ENCODE data around the gene CNOT1. TPM values are rescaled to one million over a fixed set of nuclear protein-coding genes. Genes with fewer than 3 reads are reported as not detected.
"Not testable (repeated sequence)": the region's sequence is repeated elsewhere in the genome, so short reads cannot be mapped to it uniquely, and the experiment has no call there.

Gene CNOT1
- total and polyA plus RNA-seq, 4 donors: 34.0 to 131 (median 78.5) TPM

DNA sequence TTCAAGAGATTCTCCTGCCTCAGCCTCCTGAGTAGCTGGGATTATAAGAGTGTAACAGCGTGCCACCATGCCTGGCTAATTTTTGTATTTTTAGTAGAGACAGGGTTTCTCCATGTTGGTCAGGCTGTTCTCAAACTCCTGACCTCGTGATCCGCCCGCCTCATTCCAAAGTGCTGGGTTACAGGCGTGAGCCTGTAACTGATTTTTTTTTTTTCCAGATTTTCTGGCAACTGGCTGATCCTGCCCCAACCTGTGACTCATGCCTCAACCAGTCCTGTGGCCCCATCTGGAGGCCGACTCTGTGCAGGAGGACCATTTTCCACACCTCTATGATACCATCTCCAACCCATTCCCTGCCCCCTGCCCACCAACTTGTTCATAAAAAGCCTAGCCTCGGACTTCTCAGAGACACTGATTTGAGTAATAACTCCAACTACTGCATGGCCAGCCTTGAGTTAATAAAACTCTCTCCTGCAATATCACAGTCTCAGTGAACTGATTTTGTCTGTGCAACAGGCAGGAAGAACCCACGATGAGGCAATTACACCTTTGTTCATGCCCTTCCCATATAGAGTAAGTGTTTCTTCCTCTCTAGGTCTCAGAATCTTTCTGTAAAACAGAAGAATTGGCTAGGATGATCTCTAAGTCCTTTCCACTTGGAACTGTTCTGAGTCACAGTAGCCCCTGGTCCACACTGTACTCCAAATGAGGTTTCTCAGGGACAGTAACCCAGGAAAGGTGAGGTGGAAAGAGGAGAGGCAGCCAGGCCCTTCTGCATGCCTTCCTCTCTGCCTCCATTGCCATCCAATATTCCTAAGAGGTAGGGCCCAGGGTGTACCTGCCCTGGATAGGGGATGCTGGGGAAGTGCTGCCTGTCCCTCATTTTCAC is 8.8 kb upstream of the CNOT1 start (continued):
- TF ChIP-seq, protein P1, sequence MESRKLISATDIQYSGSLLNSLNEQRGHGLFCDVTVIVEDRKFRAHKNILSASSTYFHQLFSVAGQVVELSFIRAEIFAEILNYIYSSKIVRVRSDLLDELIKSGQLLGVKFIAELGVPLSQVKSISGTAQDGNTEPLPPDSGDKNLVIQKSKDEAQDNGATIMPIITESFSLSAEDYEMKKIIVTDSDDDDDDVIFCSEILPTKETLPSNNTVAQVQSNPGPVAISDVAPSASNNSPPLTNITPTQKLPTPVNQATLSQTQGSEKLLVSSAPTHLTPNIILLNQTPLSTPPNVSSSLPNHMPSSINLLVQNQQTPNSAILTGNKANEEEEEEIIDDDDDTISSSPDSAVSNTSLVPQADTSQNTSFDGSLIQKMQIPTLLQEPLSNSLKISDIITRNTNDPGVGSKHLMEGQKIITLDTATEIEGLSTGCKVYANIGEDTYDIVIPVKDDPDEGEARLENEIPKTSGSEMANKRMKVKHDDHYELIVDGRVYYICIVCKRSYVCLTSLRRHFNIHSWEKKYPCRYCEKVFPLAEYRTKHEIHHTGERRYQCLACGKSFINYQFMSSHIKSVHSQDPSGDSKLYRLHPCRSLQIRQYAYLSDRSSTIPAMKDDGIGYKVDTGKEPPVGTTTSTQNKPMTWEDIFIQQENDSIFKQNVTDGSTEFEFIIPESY (IDR thresholded peaks at IDR 0.05): no peak
- TF ChIP-seq, protein P2, sequence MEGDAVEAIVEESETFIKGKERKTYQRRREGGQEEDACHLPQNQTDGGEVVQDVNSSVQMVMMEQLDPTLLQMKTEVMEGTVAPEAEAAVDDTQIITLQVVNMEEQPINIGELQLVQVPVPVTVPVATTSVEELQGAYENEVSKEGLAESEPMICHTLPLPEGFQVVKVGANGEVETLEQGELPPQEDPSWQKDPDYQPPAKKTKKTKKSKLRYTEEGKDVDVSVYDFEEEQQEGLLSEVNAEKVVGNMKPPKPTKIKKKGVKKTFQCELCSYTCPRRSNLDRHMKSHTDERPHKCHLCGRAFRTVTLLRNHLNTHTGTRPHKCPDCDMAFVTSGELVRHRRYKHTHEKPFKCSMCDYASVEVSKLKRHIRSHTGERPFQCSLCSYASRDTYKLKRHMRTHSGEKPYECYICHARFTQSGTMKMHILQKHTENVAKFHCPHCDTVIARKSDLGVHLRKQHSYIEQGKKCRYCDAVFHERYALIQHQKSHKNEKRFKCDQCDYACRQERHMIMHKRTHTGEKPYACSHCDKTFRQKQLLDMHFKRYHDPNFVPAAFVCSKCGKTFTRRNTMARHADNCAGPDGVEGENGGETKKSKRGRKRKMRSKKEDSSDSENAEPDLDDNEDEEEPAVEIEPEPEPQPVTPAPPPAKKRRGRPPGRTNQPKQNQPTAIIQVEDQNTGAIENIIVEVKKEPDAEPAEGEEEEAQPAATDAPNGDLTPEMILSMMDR (IDR thresholded peaks at IDR 0.05; ENCODE audit: low read depth, low read length, missing input control): peak; percentile 67
- TF ChIP-seq FOXA1 (IDR thresholded peaks at IDR 0.05): no peak

DNA sequence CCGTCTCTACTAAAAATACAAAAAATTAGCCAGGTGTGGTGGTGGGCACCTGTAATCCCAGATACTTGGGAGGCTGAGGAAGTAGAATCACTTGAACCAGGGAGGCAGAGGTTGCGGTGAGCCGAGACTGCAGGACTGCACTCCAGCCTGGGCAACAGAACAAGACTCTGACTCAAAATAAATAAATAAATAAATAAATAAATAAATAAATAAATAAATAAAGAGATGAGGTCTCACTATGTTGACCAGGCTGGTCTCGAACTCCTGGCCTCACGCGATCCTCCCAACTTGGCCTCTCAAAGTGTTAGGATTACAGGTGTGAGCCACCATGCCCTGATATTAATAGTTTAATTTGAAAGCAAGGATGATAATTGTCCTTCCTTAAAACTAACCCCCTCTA is 7.4 kb upstream of the CNOT1 start:
- WGBS: 96% methylated on average over 6 of the region's 6 CpGs
- H3K27me3 ChIP-seq (ENCODE audit: control insufficient read depth in 4 of 4, insufficient read depth in 4 of 4, low read length in 3 of 4); DNase-seq (ENCODE audit: low spot score); H3K36me3 ChIP-seq (ENCODE audit: control insufficient read depth in 4 of 4, insufficient read depth in 3 of 4, low read depth in 1 of 4, low read length in 3 of 4); H3K4me1 ChIP-seq (ENCODE audit: control insufficient read depth in 4 of 4, insufficient read depth in 4 of 4, low read length in 3 of 4); H3K4me3 ChIP-seq (ENCODE audit: low read depth in 1 of 3, low read length in 3 of 3); H3K9me3 ChIP-seq (ENCODE audit: control insufficient read depth in 4 of 4, low read length in 3 of 4); H3K27ac ChIP-seq (ENCODE audit: low read depth in 1 of 2, low read length in 2 of 2); H3K9ac ChIP-seq (ENCODE audit: low read depth in 1 of 2, low read length in 2 of 2): not testable (repeated sequence)

DNA sequence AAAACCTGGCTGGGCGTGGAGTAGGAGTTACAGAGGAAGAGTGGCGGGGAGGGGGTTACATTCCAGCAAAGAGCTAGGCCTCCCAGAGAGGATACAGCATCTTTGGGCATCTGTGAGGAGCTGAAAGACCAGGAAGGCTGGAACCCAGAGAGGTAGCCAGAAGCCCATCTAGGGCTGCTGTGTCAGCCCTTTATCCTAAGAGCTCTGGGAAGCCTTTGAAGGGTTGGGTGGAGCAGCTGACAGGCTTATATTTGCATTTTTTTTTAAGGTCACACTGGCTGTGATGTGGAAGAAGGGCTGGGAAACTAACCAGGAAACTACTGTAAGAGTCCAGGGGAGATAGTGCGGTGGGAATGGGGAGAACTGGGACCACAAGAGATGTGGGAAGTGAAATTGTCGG is 6.8 kb upstream of the CNOT1 start:
- H3K9me3 ChIP-seq (ENCODE audit: control insufficient read depth in 4 of 4, low read length in 3 of 4): no peaks in the 10 kb centered on the region
- no peak overlapping the region for H3K4me3 ChIP-seq (ENCODE audit: low read depth in 1 of 3, low read length in 3 of 3)
- no peak for DNase-seq (ENCODE audit: low spot score)
- no peak overlapping the region for H3K27ac ChIP-seq (ENCODE audit: low read depth in 1 of 2, low read length in 2 of 2)
- 89% methylated on average over 4 of the region's 4 CpGs for WGBS
- H3K36me3 ChIP-seq (ENCODE audit: control insufficient read depth in 4 of 4, insufficient read depth in 3 of 4, low read depth in 1 of 4, low read length in 3 of 4): no peaks in the 10 kb centered on the region
- H3K4me1 ChIP-seq (ENCODE audit: control insufficient read depth in 4 of 4, insufficient read depth in 4 of 4, low read length in 3 of 4): peaks cover 2 to 10% (median 5%) of the 10 kb centered on the region in 4 donors
- TF ChIP-seq SP1 (IDR thresholded peaks at IDR 0.05) (no peak), GABPA (IDR thresholded peaks at IDR 0.05 in 1 of 2, conservative IDR thresholded peaks at IDR 0.05 in 1 of 2) (no peak), NR2F2 (IDR thresholded peaks at IDR 0.05) (no peak), FOXA2 (IDR thresholded peaks at IDR 0.05) (no peak), FOXA1 (IDR thresholded peaks at IDR 0.05) (no peak), HNF4G (IDR thresholded peaks at IDR 0.05) (no peak), RAD21 (IDR thresholded peaks at IDR 0.05) (no peak), RXRA (IDR thresholded peaks at IDR 0.05) (no peak), EGR1 (IDR thresholded peaks at IDR 0.05; ENCODE audit: low read depth in 2 of 2) (no peak), JUND (IDR thresholded peaks at IDR 0.05) (no peak)
- TF ChIP-seq, protein P3, sequence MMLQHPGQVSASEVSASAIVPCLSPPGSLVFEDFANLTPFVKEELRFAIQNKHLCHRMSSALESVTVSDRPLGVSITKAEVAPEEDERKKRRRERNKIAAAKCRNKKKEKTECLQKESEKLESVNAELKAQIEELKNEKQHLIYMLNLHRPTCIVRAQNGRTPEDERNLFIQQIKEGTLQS (IDR thresholded peaks at IDR 0.05): no peak
- TF ChIP-seq, protein P4, sequence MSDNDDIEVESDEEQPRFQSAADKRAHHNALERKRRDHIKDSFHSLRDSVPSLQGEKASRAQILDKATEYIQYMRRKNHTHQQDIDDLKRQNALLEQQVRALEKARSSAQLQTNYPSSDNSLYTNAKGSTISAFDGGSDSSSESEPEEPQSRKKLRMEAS (IDR thresholded peaks at IDR 0.05): no peak
- TF ChIP-seq, protein P1 (IDR thresholded peaks at IDR 0.05): no peak
- TF ChIP-seq, protein P5, sequence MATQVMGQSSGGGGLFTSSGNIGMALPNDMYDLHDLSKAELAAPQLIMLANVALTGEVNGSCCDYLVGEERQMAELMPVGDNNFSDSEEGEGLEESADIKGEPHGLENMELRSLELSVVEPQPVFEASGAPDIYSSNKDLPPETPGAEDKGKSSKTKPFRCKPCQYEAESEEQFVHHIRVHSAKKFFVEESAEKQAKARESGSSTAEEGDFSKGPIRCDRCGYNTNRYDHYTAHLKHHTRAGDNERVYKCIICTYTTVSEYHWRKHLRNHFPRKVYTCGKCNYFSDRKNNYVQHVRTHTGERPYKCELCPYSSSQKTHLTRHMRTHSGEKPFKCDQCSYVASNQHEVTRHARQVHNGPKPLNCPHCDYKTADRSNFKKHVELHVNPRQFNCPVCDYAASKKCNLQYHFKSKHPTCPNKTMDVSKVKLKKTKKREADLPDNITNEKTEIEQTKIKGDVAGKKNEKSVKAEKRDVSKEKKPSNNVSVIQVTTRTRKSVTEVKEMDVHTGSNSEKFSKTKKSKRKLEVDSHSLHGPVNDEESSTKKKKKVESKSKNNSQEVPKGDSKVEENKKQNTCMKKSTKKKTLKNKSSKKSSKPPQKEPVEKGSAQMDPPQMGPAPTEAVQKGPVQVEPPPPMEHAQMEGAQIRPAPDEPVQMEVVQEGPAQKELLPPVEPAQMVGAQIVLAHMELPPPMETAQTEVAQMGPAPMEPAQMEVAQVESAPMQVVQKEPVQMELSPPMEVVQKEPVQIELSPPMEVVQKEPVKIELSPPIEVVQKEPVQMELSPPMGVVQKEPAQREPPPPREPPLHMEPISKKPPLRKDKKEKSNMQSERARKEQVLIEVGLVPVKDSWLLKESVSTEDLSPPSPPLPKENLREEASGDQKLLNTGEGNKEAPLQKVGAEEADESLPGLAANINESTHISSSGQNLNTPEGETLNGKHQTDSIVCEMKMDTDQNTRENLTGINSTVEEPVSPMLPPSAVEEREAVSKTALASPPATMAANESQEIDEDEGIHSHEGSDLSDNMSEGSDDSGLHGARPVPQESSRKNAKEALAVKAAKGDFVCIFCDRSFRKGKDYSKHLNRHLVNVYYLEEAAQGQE (IDR thresholded peaks at IDR 0.05): no peak
- H3K27me3 ChIP-seq (ENCODE audit: control insufficient read depth in 4 of 4, insufficient read depth in 4 of 4, low read length in 3 of 4): no peaks in the 10 kb centered on the region
- H3K9ac ChIP-seq (ENCODE audit: low read depth in 1 of 2, low read length in 2 of 2): no peak overlapping the region

All from liver (tissue), 9 donors.